Activated CD4-positive, alpha-beta T cell treated with anti-CD3 and anti-CD28 coated beads, Interleukin-2, amount 50 U/mL, for 24 hours (primary cell): Measurements from ENCODE around the gene SLC39A12.

Experiments
- DNase-seq, 2 donors: peaks; one replicate each; pipeline ENCODE4 v3.0.0-alpha.2; 2020; ENCODE audit warnings: low read depth in 1 of 2, low spot score in 1 of 2

The SLC39A12 gene

DNA sequence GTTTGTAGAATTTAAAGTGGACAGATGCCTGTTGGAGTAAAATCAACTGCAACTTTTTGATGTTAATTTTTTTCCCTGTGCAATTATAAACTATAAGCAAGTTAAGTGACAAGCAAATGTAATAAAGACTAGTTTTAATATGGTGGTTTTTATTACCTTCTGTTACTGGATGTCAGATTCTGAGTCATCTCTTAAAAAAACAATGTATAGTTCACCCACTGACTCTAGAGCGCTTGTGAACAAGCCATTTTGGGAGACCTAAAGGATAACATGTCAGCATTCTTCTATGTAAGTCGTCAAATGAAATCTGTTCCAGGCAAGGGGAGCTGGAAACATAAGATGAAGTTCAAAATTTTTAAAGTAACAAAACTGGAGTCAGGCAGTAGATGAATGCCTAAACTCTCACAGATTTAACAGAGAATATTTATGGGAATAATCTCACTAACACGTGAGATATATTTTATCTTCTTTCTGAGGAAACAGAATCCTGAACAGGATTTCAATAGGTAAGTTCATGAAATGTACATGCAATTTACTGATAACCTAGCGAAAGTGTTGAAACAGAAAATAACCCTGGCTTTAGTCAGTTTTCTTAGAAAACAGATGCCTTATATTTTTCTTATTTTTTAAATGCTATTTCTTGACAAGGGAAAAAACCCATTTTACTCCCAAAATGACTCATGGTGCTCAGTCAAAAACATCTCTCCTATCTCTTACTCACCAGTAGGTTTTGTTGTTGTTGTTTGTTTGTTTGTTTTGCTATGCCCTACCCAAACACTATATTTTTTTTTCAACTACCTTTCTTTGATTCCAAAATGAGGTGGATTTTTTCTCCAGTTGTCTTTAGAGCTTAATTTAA is 91.7 kb downstream of the SLC39A12 start:
- DNase-seq = no peak

DNA sequence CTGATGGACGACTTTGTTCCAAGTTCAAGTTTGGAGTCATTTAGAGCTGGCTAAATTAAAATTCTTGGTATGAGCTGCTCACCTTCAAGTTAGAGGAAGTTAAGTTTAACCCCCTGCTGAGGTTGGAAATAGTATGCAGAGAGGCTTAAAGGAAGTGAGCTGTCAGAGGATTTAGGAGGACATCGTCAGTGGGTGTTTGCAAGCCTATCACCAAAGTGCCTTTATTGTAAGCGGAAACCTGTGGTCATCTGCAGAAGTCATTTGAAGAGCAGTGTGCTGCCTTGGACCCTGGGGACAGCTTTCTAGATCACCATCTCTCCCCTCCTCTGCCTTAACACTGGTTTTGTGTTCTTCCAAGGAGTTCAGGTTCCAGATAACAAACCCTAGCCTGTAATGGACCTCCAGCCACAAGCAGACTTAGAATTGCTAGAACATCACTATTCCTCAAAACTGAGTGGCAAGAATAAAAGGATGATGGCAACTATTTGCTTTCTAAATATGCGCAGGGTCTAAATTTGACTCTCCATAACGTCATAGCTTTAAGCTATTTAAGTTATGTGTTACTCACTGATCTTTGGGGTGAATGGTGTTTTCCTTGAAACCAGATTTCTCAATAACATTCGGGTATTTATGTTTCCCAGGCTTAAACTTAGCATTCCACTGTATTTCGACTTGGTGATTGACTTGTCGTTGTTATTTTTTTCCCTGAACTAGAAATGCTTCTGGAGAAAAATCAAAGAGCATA is 93.4 kb downstream of the SLC39A12 start:
- no peak for DNase-seq

DNA sequence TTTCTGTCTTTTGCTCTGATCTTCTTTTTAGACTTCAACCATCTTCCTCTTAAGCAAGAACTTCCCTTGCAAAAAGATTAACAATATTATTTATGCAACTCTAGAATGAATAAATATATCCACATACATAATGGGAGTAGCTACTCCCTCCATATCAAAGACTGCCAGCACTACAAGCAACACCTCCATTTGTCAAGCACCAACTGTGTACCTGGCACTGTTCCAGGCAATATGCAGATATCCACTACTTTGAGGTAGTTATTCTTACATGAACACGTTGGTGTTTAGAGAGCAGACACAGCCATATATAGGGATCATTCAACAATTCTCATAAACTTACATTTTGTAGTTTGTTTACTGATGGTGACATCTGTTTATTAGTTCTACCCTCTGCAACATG is 104.9 kb downstream of the SLC39A12 start:
- DNase-seq = no peak

DNA sequence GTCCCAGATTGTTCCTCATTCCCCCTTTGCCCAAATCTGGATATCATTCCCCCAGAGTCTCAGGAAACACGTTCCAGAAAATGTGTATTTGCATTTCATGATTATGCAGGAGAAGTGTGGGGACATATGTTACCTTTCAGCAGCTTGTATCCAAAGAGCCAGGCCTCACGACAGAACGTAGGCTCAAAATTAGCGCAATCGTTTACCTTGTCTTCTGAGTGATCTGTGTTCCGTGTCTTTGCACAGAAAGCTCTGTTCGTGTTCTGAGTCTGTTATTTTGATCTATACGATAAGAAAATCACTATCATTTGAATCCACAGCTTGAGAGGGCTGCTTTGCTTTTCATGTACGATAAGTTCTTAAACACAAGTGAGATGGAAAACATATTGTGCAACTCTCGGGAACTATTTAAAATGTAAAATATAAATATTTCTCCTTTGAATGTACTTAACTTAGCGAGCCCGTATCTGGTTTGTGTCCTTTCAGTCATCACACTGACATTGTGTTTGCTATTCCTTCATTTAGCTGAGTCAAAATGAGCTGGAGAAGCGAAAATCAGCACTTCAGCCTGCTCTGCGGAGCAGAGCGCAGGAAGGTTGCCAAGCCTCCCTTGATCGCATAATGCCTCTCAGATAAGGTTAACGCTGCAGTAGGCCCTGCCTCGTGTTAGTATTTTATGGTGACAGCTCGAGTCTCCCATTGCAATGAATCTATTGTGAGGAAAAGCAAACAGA is 108.3 kb downstream of the SLC39A12 start:
- DNase-seq = no peak

DNA sequence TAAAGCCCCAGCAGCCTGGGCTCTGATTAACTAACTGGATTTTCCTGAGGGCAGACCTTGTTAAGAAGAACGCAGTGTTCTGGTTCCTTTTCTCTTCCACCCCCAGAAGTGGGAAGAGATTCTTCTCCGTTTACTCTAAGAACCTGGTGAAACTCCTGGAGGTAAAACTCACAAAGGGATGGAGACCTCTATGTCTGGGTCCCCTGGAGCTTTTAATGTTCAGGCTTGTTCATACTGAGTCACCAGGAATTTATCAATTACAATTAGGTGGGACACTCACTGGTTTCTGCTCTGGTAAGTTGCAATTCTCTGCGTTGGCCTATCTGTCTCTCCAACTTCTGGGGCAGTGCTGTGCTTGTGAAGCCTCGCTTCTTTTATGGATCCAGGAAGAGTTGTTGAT is 115.2 kb downstream of the SLC39A12 start:
- no peak for DNase-seq

DNA sequence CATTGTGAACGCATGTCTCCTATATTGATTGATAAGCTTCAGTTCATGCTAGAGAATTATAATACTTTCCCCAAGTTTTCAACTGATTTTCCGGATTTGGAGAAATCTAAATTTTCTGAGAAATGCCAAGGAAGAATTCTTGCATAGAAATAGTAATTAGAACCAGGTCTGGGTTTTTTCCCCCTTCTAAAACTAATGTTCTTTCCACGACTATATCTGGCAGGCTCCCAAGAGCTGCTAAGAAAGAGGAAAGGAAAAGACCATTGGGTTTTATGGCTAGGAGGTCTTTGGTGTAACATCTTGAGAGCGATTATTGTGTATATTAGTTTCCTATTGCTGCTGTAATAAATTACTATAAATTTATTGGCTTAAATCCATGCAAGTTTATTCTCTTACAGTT is 116.7 kb downstream of the SLC39A12 start:
- DNase-seq = no peak

DNA sequence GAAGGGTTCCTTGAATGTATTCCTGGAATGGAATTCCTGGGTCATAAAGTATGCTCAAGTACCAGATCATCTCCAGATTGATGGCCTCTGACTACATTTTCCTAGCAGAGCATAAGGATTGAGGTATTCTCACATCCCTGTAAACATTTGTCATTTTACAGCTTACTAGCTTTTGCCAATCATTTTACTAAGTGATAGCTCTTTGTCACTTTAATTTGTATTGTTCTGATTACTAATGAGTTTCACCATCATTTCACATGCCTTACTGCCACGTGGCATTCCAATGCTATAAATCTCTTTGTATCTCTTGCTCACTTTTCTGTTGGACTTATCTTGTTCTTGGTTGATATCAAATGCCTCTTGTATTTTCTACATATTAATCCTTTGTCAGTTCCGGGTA is 119.9 kb downstream of the SLC39A12 start:
- no peak for DNase-seq

DNA sequence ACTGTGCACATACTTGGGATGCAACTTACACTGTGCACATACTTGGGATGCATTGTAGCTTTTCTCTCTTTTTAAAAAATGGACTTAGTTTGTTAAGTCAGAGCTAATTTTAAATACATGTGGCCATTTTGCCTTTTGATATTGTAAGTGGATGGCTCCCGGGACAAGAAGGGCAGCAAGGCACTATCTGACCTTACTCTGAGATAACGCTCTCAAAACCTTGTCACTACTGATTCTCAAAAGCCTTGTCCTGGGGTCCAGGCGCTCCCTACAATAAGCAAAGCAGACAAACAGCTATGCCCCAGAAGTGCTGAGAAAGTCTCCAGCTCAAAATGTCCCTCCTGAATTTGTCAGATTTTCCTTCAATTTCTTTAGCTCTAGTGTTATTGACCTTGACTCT is 121.6 kb downstream of the SLC39A12 start:
- DNase-seq = no peak

DNA sequence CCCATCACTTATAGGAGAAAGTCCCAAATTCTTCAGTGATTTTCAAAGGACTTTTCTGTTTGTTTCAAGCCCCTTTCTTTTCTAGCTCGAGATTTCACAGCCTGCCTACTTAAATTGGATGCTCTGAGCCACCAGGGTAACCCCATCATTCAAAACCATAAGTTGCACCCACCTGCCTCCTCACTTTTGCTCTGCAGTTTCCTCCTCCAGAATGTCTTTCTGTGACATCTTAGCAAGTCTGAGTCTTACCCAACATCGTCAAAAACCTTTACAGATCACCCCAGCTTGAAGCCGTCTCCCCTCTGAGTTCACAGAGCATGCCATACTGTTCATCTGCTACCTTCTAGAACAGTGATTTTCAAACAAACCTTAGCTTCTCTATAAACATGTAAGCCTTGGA is 124.2 kb downstream of the SLC39A12 start:
- DNase-seq = no peak

DNA sequence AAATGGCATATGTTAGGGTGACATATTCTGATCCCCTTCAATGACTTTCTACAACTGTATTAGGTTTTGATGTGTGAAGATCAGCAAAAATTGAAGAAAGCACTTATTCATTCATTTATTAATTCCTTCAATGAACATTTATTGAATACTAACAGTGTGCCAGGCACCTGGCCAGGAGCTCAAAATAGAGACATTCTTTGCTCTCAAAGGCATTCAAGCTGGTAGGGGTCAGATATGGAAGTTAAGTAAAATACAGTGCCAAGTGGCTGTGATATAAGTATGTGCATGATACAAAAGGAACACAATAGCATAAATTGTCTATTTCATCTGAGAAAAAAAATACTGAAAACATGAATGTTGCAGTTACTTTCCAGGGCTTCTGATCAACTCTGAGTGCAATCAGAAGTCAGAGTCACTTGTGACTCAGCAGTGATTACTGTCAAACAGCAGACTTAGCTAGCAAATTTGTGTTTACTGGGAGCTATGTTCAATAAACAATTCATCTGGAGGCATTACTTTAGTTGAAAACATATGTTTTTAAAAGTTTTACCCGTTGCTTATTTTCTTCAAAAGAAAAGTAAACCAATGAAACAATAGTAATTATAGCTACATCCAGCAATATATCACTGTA is 128.1 kb downstream of the SLC39A12 start:
- DNase-seq = no peak

DNA sequence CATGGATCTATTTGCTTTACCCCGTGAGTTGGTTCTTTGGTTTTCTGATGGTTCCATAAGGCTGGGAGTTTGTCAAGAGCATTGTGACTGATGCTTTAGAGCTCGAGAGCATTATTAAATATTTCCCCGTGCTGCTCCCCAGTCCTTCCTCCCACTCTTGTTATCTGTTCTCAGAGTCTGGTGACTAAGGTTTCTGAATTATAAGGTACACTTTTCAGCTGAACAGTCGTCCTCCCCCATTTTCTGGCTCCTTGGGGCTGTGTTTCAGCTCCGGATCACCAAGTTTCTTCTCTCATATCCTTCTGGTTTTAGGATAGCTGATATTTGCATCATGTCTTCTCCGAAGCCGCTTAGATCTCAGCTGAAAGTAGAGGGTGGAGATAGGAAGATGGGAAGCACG is 130.7 kb downstream of the SLC39A12 start:
- DNase-seq = no peak

DNA sequence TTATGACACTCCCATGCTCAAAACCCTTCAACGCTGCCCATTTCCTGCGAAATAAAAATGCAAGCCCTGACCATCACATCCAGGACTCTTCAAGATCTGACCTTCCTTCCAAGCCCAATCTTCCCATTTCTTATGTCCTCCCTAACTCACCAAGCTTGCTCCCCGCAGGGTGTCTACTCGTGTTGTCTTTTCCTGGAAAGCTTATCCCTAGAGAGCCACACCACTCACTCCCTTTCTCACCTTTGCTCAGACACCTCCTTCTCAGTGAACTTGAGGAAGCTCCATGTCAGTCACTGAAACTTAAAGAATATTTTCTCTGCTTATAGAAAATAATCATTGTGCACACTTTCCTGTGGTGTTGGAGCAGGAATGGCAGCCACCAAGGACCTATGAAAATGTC is 134.1 kb downstream of the SLC39A12 start:
- no peak for DNase-seq

DNA sequence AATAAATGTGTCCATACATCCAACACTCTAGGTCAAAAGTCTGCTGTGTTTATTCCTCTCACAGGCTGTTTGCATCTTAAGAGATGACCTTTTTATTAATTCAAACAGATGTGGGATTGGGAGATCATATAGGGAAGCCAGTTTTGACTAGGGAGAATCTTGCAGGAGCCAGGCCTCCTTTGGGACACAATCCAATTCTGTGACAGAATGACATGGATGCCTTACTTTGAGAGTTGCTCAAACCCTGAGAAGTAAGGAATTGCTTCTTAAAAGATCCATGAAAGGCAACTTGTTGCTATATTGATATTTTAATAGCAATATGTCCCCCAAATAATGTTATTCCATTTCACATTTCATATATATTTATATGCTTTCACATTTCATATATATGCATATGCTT is 135.0 kb downstream of the SLC39A12 start:
- DNase-seq = no peak

DNA sequence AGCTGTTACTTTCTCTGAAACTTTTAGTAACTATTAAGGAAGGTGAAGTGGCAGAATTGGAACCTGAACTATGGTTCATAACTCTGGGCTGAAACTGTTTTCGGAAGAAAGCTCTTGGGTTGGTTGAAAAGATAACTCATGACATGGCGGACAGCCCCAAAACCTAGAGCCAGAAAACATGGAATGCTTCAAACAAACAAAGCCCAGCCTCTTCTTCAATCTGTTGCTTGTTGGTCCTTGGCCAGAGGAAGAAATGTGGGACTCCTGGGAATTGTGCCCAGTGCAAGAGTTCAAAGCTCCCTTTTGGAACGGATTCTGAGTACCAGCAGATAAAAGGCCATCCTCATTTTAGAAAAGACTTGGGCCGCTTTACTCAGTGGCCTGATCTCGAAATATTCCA is 135.6 kb downstream of the SLC39A12 start:
- no peak for DNase-seq
